GM18867 (cell line): ENCODE data around the gene FGFRL1.

Experiments used
- ATAC-seq: cut with Tn5 transposase; IDR thresholded peaks from one replicate; pipeline ENCODE4 v1.9.1; 2021; ENCODE audit warnings: mild to moderate bottlenecking, moderate library complexity; ENCODE audit not compliant: unreplicated experiment

Gene FGFRL1

GRCh38 chr4:1011022-1011665 lies at the start of gene FGFRL1:
FGFRL1 (plus strand) TSS chr4:1011626; CDS start chr4:1012486, 860 bp downstream.
- peak; percentile 47 for ATAC-seq

- no peak for ATAC-seq
Observed at GRCh38 chr4:962231-963208, 48.9 kb upstream of the FGFRL1 start.

GRCh38 chr4:963276-964225 lies 47.9 kb upstream of the FGFRL1 start:
- no peak for ATAC-seq

GRCh38 chr4:964346-965025 lies 46.9 kb upstream of the FGFRL1 start:
- no peak for ATAC-seq

- ATAC-seq, result no peak
Observed at GRCh38 chr4:965048-965765, 46.2 kb upstream of the FGFRL1 start.

GRCh38 chr4:965766-966134 lies 45.7 kb upstream of the FGFRL1 start:
- no peak for ATAC-seq

GRCh38 chr4:966266-967112 lies 44.9 kb upstream of the FGFRL1 start:
- ATAC-seq, result no peak

GRCh38 chr4:967113-968104 lies 44.0 kb upstream of the FGFRL1 start:
- ATAC-seq, result no peak

GRCh38 chr4:968221-968620 lies 43.2 kb upstream of the FGFRL1 start:
- ATAC-seq, result no peak

- no peak for ATAC-seq
Observed at GRCh38 chr4:968621-969394, 42.6 kb upstream of the FGFRL1 start.

- ATAC-seq, result no peak
Observed at GRCh38 chr4:970046-970745, 41.2 kb upstream of the FGFRL1 start.

- no peak for ATAC-seq
Observed at GRCh38 chr4:970854-971520, 40.4 kb upstream of the FGFRL1 start.

- no peak for ATAC-seq
Observed at GRCh38 chr4:971666-972500, 39.5 kb upstream of the FGFRL1 start.

- ATAC-seq, result peak; percentile 49
Observed at GRCh38 chr4:972651-973424, 38.6 kb upstream of the FGFRL1 start.
